Activated T-cell treated with anti-CD3 and anti-CD28 coated beads for 1 hour (primary cell): ENCODE measurements around the gene STK33.

Source experiments
- DNase-seq: peaks from one replicate; pipeline ENCODE4 v3.0.0-alpha.2; 2020; ENCODE audit warnings: low read depth

The STK33 gene

DNA sequence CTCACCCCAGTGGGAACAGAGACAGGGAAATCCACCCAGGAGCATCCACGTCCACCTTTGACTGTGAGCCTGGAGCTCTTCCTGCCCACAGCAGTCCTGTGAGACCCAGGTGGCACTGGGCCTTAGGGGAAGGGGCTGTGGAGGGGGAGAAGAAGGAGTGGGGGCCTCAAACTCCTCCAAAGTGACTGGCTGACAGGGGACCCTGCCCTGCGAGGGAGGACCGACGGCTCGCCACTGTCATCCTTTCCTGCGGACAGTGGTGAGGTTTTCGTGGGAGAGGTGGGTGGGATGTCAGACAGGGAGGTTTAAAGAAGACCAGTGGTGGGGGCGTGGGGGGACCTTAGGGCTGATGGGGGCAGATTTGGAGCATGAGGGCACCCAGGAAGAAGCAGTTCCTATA lies 237.8 kb downstream of the STK33 start:
- DNase-seq: no peak

DNA sequence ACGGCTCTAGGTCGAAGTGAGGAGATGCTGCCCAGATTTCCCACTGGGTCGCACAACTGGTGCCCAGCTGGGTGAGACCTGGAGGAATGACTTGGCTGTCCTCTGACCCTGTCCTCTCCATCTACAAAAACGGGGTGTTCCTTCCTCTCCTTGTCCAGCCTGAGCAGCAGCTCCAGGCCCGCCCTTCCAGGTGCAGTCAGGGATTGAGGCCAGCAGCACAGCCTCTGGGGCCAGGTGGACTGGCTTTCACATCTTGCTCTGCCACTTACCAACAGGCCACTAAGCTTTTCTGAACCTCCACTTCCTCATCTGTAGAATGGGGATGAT lies 238.6 kb downstream of the STK33 start:
- no peak for DNase-seq

DNA sequence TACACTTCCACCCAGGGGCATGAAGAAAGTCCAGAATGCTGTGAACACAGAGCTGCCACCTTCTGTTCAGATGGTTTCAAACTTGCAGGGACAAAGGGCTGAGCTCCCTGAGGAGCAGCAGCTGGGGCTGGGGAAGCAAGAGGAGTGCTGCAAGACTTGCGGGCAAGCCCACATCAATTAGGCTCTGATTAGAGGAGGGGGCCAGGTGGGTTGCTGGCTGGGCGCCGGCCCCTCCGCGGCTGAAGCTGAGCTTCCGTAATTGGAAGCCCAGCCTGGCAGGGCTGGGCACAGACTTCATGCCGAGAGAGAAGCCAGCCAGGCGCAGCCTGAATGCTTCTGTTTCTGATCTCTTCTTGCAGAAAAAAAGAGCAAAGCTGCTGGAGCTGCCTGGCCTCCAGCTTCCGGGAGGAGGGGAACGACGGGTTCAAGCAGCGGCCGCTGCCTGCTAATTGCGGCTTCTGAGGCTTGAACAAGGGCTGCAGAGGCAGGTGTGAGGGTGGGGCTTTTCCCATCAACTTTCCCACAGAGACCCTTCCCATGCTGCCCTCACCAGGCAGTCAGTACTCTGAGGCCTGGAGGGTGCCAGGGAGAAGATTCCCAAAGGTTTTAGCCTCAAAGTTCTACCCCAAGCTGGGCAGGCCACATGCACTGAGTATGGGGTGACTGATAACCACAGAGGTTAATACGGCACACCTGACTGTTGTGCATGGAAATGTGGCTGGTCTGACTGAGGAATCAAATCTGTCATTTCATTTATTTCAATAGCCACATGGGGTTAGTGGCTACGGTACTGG lies 239.2 kb downstream of the STK33 start:
- DNase-seq: no peak

DNA sequence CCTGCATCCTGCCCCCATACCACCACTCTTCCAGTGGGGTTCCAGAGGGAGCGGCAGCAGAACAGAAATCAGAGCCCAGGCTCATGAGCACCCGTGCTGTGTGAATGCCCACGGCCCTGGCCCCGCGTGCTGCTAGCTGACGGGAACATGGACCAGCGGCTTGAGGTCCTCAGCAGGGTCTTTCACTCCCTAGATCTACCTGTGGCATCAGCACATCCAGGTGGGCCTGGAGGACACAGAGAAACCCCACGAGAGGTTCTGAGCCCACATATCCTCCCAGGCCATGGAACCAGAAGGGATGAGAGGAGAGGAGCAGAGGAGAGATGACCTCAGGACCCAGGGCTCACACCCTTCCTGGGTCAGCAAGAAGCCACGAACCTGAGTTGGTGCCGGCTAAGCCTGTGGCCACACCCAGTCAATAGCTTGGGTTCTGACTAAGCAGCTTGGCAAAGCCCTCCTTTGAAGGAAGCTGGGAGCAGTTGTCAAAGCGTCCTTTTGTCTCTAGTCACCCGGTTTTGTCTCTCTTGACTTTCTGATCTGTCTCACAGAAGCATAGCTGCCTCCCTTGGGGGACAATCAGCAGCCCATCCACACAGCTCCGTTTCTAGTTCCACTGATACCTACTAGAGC lies 241.0 kb downstream of the STK33 start:
- DNase-seq: no peak

DNA sequence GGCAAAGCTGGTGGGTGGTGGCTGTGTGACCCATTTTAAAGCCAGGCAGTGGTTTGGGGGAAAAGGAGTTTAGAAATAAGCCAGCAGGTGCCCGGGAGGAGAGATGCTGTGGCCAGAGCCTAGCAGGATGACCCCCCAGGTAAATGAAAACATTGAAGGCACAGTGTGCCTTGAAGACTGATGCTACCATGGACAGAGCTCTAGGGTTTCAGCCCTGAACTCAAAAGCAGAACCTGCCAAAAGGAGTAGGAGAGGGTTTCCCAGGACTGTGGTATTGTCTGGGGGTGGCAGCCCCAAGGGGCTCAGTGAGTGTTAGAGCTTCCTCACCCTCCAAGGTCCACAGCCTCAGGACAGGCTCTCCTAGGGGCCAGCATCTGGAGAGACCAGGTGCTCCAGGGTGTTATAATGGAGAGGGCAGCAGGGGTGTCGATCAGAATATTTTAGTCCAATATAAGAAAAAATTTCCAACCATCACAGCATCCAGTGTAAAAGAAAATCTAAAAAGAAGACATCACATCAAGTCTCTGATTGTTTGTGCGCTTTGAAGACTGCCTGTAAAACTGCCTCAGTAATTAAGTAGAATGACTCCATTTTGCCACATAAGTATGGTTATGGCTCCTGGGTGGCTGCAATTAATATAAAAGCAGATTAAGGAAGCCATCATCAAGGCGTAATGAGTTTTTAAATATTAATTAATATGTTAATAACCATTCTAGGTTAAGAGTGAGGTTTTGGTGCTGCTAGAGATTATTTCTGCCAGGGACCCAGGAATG lies 241.7 kb downstream of the STK33 start:
- no peak for DNase-seq

DNA sequence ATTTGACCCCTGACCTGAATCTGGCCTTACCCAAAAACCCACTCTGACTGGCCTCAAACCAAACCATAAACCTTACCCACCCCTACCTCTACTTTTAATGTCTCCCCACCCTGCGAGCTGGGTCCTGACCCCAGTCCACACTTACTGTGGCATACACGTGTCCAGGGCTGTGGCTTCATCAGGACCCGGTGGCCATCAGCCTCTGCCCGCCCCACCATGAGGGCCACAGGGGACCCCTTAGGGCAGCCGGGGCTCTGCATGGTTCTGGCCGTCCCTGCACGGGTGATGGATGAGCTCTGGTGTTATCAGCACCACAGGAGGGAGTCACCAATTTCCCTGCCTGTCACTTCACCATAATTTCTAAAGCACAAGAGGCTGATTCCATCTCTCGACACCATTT lies 242.8 kb downstream of the STK33 start:
- DNase-seq: no peak

DNA sequence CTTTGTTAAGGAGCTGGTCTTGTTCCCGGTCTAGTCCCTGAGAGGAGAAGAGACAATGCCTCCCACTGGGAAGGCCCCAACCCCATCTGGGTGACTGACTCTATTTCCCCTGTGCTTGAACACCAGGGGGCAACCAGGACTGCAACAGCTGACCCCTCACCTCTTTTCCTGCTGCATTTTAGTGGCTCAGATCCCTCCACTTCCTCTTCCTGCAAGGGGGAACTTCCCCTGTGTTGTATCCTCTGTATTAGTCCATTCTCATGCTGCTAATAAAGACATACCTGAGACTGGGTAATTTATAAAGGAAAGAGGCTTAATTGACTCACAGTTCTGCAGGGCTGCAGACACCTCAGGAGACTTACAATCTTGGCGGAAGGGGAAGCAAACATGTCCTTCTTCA lies 246.1 kb downstream of the STK33 start:
- DNase-seq: no peak

DNA sequence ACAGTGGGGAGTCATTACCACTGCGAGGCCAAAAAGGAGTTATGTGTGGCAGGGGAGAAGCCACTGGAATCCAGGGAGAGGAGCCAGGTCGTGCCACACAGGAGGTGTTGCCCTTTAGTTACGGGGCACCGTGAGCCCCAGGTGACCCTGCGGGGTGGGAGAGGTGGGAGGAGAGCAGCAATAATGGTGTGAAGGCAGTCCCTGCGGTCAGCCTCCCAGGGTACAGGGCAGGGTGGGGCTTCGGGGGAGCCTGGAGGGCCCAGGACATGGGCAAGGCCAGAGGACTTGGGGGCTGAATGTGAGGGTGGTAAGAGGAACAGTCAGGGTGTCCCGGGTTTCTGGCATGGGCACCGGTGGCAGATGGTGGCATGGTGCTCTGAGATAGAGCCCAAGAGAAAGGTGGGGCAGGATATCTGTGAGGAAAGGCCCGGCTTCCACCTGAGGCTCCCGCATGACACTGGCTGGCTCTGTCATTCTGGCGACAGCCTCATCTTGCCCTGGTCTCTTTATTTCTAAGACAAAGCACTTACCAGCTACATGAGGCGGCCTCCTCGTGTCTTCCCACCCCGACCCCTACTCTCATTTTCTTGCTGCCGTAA lies 247.8 kb downstream of the STK33 start:
- no peak for DNase-seq

DNA sequence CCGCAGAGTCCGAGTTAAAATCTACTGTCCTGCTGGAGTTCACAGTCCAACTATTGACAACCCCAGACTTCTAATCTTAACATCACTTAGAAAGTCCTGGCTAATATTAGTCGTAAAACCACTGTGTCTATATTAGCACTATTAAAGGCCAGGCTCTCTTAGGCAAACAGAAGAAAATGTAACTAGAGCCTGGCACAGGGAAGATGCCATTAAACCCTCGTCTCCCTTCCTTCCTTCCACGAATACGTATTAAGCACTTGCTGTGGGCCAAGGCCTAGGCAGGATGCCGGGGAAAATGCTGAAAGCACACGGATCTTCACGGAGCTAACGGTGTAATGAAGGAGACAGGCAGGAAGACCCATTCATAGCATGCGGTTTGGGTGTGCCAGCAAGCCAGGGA lies 248.8 kb downstream of the STK33 start:
- DNase-seq: no peak

DNA sequence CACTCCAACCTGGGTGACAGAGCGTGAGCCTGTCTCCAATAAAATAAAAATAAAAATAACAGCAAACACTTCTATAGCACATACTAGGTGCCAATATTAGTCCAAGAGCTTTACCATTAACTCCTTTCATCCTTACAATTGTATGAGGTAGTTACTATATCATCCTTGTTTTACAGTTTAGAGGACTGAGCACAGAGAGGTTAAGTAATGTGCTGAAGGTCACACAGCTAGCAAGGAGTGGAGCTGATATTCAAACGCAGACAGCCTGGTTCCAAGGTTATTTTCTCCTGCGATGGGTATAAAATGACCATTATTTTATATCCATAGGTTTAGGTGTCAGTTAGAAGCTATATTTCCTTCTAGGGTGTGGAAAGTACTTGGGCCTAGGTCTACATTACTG lies 249.7 kb downstream of the STK33 start:
- DNase-seq: no peak

DNA sequence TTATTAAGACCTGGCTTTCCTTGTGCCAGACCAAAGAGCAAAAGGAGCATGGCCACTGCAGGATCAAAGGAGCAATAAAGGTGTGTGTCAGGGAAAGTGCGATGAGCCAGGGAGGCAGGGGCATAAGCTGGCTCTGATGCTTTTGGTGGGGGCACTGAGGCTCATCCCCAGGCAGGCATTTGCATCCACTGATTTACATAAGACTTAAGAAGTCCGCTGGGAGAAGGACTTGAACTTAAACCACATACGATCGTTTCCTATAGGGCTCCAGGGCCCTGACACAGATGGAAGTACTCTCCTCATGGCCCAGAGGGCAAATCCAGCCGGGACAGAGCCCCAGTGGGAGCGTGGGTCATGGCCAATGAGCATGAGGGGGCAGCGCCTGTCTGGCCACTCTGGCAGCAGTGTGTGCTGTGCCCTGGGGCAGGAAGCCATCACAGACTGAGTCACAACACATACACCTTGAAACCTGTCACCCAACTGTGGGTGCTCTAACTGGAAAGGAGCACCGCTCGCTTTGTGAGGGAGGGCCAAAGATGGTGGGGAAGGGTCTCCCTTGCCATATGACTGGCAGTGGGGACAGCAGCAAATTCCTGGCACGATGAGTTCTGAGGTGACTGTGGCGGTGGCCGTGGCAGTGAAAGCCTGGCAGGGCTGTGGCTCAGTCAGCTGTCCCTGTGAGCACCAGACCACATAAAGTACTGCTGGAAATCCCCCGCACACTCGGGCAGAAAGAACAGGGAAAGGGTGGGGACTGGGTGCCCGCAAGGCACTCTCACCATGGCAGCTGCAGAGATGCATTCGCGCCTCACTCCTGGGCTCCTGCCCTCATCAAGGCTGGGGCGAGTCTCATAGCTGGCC lies 251.0 kb downstream of the STK33 start:
- no peak for DNase-seq

DNA sequence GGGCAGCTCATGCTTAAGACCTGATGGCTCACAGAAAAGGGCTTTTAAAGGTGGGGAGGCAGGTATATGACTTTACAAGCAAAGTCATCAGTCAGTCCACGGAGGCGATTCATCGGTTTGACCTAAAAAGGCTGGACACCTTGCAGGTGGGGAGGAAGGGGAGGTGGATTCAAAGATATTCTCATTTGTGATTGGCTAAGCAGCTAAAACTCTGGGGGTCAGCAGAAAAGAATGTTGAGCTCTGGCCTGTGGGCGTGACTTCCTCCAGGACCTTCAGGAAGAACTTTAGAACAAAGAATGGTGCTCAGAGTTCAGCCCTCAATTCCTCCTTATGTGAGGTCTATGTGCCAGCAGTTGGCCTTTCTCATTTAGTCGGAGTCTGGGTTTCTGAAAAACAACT lies 252.0 kb downstream of the STK33 start:
- DNase-seq: no peak
